Endodermal cell (in vitro differentiated cells): ENCODE results near the gene FOXP3. TPM values are rescaled to one million over a fixed set of nuclear protein-coding genes. Genes with fewer than 3 reads are reported as not detected.

Experiments
- DNase-seq: peaks from one replicate; pipeline ENCODE4 v3.0.0-alpha.2; 2017
- H3K27ac ChIP-seq: 2 replicates; pipeline ENCODE4 v1.5.1; 2013; ENCODE audit warnings: mild to moderate bottlenecking, low read depth, low read length, moderate library complexity
- H3K27me3 ChIP-seq: 2 replicates; pipeline ENCODE4 v1.6.1; 2013; ENCODE audit warnings: mild to moderate bottlenecking, low read length, moderate library complexity; ENCODE audit not compliant: insufficient read depth, control insufficient read depth, poor library complexity, severe bottlenecking
- H3K36me3 ChIP-seq: 2 replicates; pipeline ENCODE4 v1.7.0; 2013; ENCODE audit warnings: mild to moderate bottlenecking, low read length, moderate library complexity; ENCODE audit not compliant: control insufficient read depth, insufficient read depth
- H3K4me1 ChIP-seq: one replicate; pipeline ENCODE4 v1.7.0; 2013; ENCODE audit warnings: low read length; ENCODE audit not compliant: control insufficient read depth, insufficient read depth
- H3K4me3 ChIP-seq: 2 replicates; pipeline ENCODE4 v1.5.1; 2013; ENCODE audit warnings: mild to moderate bottlenecking, low read length, moderate library complexity
- H3K9ac ChIP-seq: 2 replicates; pipeline ENCODE4 v1.6.1; 2013; ENCODE audit warnings: mild to moderate bottlenecking, low read length, moderate library complexity; ENCODE audit not compliant: poor library complexity, severe bottlenecking; ENCODE audit errors: extremely low read depth
- H3K9me3 ChIP-seq: 2 replicates; pipeline ENCODE4 v1.6.1; 2013; ENCODE audit warnings: mild to moderate bottlenecking, low read length, moderate library complexity; ENCODE audit not compliant: control insufficient read depth
- H3K27ac Mint-ChIP-seq: 2 replicates; pipeline ENCODE4 v1.8.0; 2020; ENCODE audit warnings: mixed read lengths
- H3K27me3 Mint-ChIP-seq: 2 replicates; pipeline ENCODE4 v1.8.0; 2021; ENCODE audit warnings: mild to moderate bottlenecking, mixed read lengths; ENCODE audit not compliant: insufficient read depth
- H3K36me3 Mint-ChIP-seq: 2 replicates; pipeline ENCODE4 v1.8.0; 2020; ENCODE audit warnings: low read depth, mixed read lengths
- H3K4me1 Mint-ChIP-seq: 2 replicates; pipeline ENCODE4 v1.8.0; 2020; ENCODE audit warnings: mixed read lengths
- H3K4me3 Mint-ChIP-seq: 2 replicates; pipeline ENCODE4 v1.8.0; 2020; ENCODE audit warnings: mild to moderate bottlenecking, moderate library complexity, mixed read lengths
- H3K9me3 Mint-ChIP-seq: 2 replicates; pipeline ENCODE4 v1.8.0; 2020; ENCODE audit warnings: mild to moderate bottlenecking, mixed read lengths
- CTCF ChIP-seq: fragments of 200-600 bp; sonication (generic); conservative IDR thresholded peaks from 2 replicates; pipeline ENCODE4 v1.5.0; 2021; ENCODE audit warnings: antibody characterized with exemption, mild to moderate bottlenecking
- WGBS, 2 experiments: methylation state at CpG; one replicate each; pipeline versions ENCODE4 v1.1.5 to v1.1.7; 2013; ENCODE audit warnings: missing lambda C conversion rate in 2 of 2, mixed read lengths in 1 of 2; ENCODE audit not compliant: insufficient coverage in 1 of 2, insufficient read length in 1 of 2; 5-methylcytosine and 5-hydroxymethylcytosine counted together
- total RNA-seq, 2 donors: library from RNA; stranded (reverse); fragmentation: NEBNext Ultra II Directional in 1 of 2; extraction: Animal tissue kit (Norgen Biotek cat#: 25700) in 1 of 2; gene quantifications; 2 replicates in 1 of 2; 3 replicates in 1 of 2; pipeline ENCODE4 v1.2.1, GENCODE V29; 2021

FOXP3 gene
- total RNA-seq, 2 donors from 2014 or later: 0.53 to 0.77 TPM

DNA sequence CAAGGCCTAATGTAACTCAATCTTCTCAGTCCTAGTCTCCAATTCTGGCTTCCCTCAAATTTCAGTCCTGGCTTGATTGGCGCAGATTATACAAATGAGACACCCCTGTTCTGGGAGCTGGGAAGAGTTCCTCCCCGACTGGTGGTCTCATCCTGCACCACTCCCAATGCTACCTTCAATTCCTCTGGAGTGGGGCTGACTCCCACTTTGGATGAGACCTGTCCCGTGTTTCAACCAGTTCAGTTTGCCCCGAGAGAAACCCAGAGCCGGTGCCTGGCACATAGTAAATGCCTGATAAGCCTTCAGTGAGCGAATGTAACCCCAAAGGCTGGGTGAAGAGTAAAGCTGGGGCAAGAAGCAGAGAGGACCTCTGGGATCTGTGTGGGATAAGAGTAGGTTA, 60.5 kb downstream of the FOXP3 start:
- Mint-ChIP-seq H3K36me3 (no peaks in the 10 kb centered on the region), H3K4me3 (no peak overlapping the region), H3K9me3 (peaks cover 46% of the 10 kb centered on the region), H3K27me3 (peaks cover 4% of the 10 kb centered on the region), H3K27ac (no peak overlapping the region), H3K4me1 (no peaks in the 10 kb centered on the region)
- no peaks in the 10 kb centered on the region for H3K9me3 ChIP-seq
- 60 to 92% methylated on average over 1 to 6 of the region's 6 CpGs for WGBS, 2 experiments
- H3K27ac ChIP-seq: no peak overlapping the region
- H3K36me3 ChIP-seq: no peaks in the 10 kb centered on the region
- H3K4me1 ChIP-seq: no peaks in the 10 kb centered on the region
- no peak overlapping the region for H3K9ac ChIP-seq
- H3K27me3 ChIP-seq: peaks cover 6% of the 10 kb centered on the region
- no peak overlapping the region for H3K4me3 ChIP-seq
- DNase-seq: no peak
- no peak for TF ChIP-seq CTCF

DNA sequence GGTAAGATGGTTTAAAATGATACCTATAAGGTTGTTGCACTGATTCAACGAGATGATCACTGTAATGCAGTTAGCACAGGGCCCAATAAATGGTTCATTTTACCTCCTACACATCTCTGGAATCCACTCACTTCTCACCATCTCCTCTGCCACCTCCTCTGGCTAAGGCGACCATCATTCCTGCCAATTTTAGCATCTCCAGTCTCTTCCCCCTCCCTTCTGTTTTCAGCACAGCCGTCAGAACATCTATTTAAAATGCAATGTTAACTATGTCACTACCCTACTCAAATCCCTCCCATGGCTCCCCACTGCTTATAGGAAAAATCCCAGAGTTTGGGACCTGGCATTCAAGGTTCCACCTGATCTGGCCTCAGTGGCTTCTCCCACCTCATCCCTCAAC, 61.0 kb downstream of the FOXP3 start:
- Mint-ChIP-seq H3K9me3 (peaks cover 51% of the 10 kb centered on the region), H3K27ac (no peak overlapping the region)

GRCh38 chrX:49202022-49202421, 62.5 kb downstream of the FOXP3 start:
- H3K4me1 Mint-ChIP-seq: peaks cover 3% of the 10 kb centered on the region
- no peak overlapping the region for H3K9ac ChIP-seq
- no peak overlapping the region for H3K4me3 Mint-ChIP-seq
- no peaks in the 10 kb centered on the region for H3K4me1 ChIP-seq
- H3K27ac ChIP-seq: no peak overlapping the region
- peaks cover 22% of the 10 kb centered on the region for H3K27me3 ChIP-seq
- no peak overlapping the region for H3K4me3 ChIP-seq
- no peaks in the 10 kb centered on the region for H3K9me3 ChIP-seq
- H3K9me3 Mint-ChIP-seq: peaks cover 53% of the 10 kb centered on the region
- H3K36me3 Mint-ChIP-seq: no peaks in the 10 kb centered on the region
- peaks cover 17% of the 10 kb centered on the region for H3K27me3 Mint-ChIP-seq
- H3K36me3 ChIP-seq: no peaks in the 10 kb centered on the region
- no peak for TF ChIP-seq CTCF
- 89 to 94% methylated on average over 2 of the region's 2 CpGs for WGBS, 2 experiments
- no peak for DNase-seq
- H3K27ac Mint-ChIP-seq: no peak overlapping the region

More for the DNA sequence above, 61.0 kb downstream of the FOXP3 start:
- Histone ChIP-seq H3K9ac (no peak overlapping the region), H3K4me1 (no peaks in the 10 kb centered on the region), H3K9me3 (no peaks in the 10 kb centered on the region), H3K27me3 (peaks cover 11% of the 10 kb centered on the region), H3K36me3 (no peaks in the 10 kb centered on the region), H3K4me3 (no peak overlapping the region), H3K27ac (no peak overlapping the region)
- DNase-seq: no peak
- Mint-ChIP-seq H3K4me1 (no peaks in the 10 kb centered on the region), H3K27me3 (peaks cover 9% of the 10 kb centered on the region), H3K36me3 (no peaks in the 10 kb centered on the region), H3K4me3 (no peak overlapping the region)
- no peak for TF ChIP-seq CTCF
- WGBS, 2 experiments: 89% methylated on average over 3 of the region's 3 CpGs; no CpG with 5 or more reads in 1 of the 2 experiments

Other genes with a start within 250 kb of the FOXP3 start
- 10 to 100 TPM; 33.2 to 34.4 TPM for gene TFE3, start 221.4 kb downstream of the FOXP3 start, total RNA-seq
- gene CCDC120, start 205.7 kb downstream of the FOXP3 start, total RNA-seq: 10 to 100 TPM; 13.4 to 13.5 TPM
- gene PRAF2, start 190.7 kb downstream of the FOXP3 start, total RNA-seq: 10 to 100 TPM in 1 of 2 donors, 1 to 10 TPM in 1; 8.2 to 15.7 TPM
- gene WDR45, start 184.8 kb downstream of the FOXP3 start, total RNA-seq: 10 to 100 TPM; 29.8 to 42.5 TPM
- gene GPKOW, start 141.0 kb downstream of the FOXP3 start, total RNA-seq: 10 to 100 TPM; 17.9 to 23.7 TPM
- 1 to 10 TPM; 1.2 to 1.3 TPM for gene MAGIX, start 102.0 kb downstream of the FOXP3 start, total RNA-seq
- gene PLP2, start 92.8 kb downstream of the FOXP3 start, total RNA-seq: 1 to 10 TPM; 1.9 to 2.0 TPM
- gene PRICKLE3, start 78.3 kb downstream of the FOXP3 start, total RNA-seq: 10 to 100 TPM; 10.7 to 12.0 TPM
- under 1 TPM; 0.48 to 0.51 TPM for gene SYP, start 64.5 kb downstream of the FOXP3 start, total RNA-seq
- gene CACNA1F, start 31.4 kb downstream of the FOXP3 start, total RNA-seq: under 1 TPM; 0.42 to 0.70 TPM
- gene CCDC22, start 29.2 kb downstream of the FOXP3 start, total RNA-seq: 10 to 100 TPM; 14.0 to 15.5 TPM
- 10 to 100 TPM in 1 of 2 donors, 1 to 10 TPM in 1; 6.9 to 16.6 TPM for gene PPP1R3F, start 5.1 kb upstream of the FOXP3 start, total RNA-seq
- not detected for gene GAGE10, start 38.9 kb upstream of the FOXP3 start, total RNA-seq
- gene GAGE12J, start 57.3 kb upstream of the FOXP3 start, total RNA-seq: not detected
- not detected for gene GAGE13, start 66.9 kb upstream of the FOXP3 start, total RNA-seq